ENCODE data around the gene EEF1G.

DNA sequence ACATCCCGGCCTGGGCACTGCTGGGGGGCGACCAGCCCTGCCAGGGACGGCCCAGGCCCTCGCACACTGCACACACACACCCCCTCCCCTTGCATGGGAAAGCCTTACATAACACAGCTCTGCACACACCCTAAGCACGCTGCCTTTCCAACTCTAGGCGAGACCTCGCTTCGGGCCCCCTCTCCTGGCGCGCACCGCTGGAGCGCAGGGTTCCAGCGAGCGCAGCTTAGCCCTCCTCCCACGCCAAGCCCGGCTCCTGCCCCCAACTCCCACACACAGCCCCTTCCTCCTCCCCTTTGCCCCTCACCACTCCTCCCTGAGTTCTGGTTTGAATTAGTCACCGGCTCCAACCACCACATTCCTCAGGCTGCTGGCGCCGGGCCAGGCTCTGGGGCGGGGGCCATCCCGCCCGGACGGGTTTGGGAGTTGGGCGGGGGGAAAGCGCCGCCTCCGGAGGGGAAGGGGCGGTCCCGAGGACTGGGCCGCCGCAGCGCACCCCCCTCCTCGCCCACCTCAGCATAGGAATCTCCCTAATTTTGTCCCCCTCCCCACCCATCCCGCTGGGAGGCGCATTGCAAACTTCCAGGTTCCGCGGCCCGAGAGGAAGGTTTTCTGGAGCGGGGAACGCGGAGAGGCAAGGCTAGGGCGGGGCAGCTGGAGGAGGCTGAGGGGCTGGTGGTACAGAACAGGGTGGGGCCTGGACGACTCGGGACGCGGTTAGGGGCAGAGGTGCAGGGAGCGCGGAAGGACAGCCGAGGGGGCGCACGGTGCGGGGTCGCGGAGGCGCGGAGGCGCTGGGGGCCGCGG is 28.1 kb downstream of the EEF1G start:
- TF ChIP-seq, protein P1, sequence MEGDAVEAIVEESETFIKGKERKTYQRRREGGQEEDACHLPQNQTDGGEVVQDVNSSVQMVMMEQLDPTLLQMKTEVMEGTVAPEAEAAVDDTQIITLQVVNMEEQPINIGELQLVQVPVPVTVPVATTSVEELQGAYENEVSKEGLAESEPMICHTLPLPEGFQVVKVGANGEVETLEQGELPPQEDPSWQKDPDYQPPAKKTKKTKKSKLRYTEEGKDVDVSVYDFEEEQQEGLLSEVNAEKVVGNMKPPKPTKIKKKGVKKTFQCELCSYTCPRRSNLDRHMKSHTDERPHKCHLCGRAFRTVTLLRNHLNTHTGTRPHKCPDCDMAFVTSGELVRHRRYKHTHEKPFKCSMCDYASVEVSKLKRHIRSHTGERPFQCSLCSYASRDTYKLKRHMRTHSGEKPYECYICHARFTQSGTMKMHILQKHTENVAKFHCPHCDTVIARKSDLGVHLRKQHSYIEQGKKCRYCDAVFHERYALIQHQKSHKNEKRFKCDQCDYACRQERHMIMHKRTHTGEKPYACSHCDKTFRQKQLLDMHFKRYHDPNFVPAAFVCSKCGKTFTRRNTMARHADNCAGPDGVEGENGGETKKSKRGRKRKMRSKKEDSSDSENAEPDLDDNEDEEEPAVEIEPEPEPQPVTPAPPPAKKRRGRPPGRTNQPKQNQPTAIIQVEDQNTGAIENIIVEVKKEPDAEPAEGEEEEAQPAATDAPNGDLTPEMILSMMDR (IDR thresholded peaks at IDR 0.05) = peak in 3 of 4 experiments; percentile 5 to 17 (median 13)
- TF ChIP-seq POLR2AphosphoS5 (IDR thresholded peaks at IDR 0.05) = peak; percentile 91
